NCI-H2171 (cell line): ENCODE data around the gene FAM20A.

ENCODE experiments used
- DNase-seq: peaks from one replicate; lab custom pipeline; 2025; lab: John Stamatoyannopoulos, UW

FAM20A gene

DNA sequence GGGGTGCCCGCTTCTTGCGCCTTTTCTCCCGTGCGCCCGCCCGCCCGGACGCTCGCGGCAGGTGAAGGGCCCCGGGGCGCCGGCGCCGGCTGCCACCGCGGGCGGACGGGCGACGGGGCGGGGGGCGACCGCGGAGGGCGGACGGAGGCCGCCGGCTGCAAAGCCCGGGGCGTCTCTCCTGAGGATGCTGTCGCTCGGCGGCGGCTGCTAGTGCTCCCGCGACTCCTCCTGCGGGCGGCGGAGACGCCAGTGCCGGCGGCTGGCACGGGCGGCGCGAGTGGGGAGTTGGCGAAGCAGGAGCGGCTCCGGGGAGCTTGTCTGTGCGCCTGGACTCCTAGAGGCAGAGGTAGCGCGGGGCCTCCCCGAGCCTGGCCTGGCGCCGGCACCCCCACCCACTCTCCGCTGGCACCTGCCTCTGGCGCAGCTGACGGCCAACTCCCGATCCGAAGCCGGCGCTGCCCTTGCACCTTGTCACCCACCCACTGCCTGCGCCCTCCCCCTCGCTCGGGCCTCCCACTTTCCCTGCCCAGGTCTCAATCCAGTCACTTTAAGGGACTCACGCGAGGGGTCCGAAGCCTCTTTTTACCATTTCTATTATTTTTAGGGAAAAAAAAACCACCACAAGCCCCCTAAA lies at the start of gene FAM20A:
Gene FAM20A, minus strand, starts transcription at position 437 of the 634 bp plus-strand sequence. CDS start 701 bp downstream, outside the sequence.
- peak; percentile 41 for DNase-seq

DNA sequence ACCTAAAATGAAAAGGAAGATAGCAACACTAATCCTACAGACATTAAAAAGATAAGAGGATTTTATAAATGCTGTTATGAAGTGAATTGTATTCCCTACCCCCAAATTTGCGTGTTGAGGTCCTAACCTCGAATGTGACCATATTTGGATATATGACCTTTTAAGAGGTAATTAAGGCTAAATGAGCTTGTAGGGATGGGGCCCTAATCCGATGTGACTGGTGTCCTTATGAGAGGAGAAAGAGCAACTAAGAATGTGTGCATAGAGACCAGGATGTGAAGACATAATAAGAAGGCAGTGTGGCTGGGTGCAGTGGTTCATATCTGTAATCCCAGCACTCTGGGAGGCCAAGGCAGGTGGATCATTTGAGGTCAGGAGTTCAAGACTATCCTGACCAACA lies 48.2 kb upstream of the FAM20A start:
- DNase-seq = no peak

DNA sequence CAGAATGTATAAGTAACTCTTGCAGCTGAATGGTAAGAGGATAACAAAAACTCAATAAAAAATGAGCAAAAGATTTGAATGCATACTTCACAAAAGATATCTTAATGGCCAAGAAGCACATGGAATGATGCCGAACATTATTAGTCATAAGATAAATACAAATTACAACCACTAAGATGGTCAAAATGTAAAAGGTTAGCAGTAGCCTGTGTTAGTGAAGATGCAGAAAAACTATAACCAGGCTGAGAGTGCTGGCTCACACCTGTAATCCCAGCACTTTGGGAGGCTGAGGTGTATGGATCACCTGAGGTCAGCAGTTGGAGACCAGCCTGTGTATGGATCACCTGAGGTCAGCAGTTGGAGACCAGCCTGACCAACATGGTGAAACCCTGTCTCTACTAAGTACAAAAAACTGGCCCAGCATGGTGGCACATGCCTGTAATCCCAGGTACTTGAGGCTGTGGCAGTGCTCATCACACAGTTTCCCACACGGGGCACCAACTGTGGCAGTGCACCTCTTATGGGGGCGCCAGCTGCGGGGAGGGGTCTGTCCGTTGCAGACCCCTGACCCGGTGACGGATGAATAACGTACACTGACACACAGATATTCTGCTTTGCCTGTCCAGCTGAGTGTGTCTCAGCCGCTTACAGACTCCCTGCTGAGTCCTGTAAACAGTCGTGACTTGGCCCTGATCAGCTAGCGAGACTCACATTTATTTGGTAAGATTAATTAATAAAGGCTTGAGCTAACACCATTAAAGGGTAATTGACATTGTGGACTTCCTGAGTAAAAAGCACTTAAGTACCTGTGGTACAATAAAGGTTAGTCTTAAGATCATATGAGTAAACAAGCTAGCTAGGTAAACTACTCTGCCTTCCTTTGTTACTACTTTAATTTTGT lies 45.7 kb upstream of the FAM20A start:
- no peak for DNase-seq

DNA sequence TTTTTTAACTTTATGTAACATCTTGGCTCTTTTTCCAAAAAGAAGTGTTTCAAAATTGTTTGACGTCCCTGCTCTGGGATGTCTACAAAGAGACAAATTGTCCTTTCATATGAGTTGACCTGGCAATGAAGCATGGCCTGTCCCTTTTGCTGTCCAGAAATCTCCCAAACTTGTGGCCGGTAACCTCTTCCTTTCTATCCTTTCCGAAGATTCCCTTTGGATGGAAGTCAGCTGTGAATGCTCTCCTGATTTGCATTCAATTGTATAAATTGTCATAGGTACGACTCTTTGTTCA lies 40.9 kb upstream of the FAM20A start:
- no peak for DNase-seq

DNA sequence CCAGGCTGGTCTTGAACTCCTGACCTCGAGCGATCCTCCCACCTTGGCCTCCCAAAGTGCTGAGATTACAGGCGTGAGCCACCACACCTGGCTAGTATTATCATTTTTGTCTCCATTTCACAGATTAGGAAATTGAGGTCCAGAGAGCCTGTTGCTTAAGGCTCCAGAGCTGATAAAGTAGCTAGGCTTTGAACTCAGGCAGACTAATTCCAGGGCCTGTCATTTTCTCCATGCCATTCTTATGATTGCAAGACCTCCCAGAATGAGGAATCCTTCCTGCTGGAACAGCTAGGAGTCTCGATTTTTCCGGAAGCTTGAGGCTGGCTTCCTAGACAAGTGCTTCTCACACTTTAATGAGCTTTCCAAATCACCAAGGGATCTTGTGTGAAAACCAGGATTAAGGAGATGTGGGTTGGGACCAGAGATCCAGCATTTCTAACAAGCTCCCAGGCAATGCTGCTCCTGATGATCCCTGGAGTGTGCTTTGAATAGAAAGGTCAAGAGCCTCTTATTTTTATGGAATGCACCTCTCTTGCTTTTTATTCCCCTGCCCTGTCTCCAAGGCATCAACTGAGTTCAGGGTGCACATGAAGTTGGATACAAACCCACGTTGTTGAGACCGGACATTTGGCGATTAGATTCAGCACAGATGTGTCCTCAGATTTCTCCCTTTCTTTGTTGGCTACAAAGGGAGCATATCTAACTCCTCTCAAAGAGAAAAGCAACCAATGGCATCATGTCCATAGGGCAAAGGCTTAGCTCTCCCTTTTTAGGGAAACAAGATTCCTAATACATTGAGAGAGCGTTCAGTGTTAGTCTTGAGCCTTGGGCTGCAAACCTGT lies 40.3 kb upstream of the FAM20A start:
- DNase-seq = no peak

DNA sequence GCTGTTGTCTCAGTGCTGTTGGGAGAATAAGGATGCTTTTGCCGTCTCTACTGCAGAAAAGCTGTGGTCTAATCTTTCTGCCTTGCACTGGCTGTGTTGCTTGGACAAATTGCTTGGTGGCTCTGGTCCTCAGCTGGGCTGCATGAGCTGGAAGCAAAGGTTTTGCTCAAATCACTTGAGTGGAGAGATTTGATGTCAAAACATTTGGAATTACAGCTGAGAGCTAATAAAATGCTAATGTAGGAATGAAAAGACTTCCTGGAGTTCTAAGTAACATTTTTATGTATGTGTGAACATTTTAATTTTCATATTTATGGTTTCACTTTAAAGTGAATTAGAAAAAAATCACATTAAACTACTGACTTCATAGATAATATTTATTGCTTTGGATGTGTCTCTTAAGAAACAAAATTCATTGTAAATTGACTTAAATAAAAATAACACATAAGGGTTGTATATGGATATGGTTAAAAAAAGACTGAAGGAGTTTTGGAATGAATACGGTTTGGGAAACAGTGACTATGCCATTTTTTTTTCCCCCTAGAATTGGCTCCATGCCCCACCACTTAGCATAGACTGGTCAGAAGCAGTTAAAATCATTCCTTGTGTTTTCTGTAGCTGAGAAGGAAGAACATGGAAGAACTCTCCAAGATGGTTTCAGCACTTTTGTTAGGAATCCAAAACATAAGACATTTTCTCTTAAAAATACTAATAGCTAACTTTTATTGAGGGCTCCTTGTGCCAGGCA lies 39.2 kb upstream of the FAM20A start:
- DNase-seq = no peak

DNA sequence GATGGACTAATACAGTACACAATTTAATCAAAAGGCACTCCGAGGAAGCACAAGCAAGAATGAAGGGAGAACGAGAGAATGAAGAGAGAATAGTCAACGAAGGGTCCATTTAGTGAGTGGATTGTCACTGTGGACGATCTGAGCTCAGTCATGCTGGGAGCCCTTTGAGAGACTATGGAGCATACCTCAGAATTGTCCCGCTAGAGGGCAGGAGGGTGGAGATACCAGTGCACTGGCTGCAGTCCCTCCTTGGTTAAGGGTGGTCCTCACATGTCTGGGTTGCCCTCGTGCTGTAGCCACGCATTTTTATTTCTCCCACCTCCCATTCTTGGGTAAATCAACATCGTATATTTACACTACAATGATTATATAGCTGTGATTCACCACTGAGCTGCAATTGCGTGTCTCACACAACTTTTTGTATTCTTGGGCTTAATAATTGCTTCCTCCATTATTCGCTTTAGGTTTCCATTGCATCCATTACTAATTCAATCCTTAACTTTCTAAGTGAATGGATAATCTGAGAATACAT lies 33.2 kb upstream of the FAM20A start:
- DNase-seq = no peak

DNA sequence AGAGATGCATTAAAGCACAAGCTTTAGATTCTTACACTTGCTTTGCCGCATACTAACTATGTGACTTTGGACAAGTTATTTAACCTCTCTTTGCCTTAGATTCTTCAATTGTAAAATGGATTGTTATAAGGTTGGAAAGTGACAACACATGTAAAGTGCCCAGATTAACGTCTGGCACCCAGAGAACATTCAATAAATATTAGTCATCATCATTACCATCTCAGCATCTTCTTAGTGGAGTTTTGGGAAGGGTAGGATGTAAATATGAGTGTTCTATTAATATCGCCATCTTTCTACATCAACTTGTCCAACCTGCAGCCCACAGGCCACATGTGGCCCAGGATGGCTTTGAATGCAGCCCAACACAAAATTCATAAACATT lies 27.4 kb upstream of the FAM20A start:
- no peak for DNase-seq

DNA sequence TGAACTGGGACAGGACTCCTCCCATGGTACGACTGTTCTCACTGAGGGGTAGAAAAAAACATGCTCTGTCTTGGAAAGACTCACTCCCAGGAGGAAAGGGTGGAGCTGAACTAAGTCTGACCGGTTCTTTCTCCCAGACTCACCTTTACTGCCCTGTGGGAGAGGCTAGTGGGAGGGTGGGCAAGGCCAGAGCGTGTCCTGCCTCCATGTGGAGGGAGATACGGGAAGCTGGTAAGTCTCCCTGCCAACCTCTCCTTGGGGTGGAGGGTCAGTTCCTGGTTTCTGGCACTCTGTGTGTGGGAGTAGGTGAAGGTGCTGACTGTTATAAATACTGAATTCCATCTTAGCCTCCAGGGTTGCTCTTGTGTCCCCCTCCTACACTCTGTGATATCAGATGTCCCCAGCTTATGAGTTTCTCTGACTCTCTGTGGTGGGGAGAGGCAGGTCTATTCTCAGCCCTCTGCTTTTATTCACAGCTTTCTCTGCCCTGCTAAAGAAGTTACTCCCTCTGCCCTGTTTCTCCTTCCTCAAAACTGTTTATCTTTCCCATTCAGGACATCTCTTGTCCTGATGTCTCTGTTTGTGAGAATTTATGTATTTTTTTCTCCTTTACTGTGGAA lies 26.9 kb upstream of the FAM20A start:
- no peak for DNase-seq

DNA sequence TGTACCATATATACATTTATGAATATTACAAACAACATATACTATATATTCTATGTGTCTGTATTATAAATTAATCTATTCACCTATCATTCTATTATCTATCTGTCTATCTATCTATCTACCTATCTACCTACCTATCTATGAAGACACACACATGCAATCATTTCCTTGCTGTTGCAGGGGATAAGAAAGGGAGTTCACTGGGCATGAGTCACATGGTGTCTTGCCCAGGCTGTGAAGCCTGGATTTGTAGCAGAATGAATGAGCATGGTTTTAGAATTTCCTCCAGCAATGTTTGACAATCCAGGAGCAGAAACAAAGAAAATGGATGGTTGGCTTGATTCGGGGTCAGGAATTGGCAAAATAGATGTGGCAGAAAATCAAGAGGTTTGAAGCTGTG lies 23.2 kb upstream of the FAM20A start:
- DNase-seq = no peak

DNA sequence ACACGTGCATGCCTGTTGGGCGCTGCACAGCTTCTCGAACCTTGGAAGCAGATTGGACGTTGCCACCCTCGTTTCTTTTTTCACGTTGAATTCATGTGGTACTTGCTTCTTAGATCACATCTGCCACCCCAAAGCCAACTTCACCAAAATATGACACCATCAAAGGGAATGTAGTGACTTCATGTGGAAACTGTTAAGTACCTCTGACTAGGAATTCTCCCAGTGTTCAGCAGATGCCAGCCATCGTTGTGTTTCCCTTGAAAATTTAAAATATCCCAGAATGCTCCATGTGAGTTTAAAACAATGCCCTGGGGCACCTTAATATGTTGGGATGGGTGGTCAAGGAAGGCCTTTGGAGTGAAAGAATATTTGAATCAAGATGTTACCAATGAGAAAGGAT lies 22.6 kb upstream of the FAM20A start:
- DNase-seq = no peak

DNA sequence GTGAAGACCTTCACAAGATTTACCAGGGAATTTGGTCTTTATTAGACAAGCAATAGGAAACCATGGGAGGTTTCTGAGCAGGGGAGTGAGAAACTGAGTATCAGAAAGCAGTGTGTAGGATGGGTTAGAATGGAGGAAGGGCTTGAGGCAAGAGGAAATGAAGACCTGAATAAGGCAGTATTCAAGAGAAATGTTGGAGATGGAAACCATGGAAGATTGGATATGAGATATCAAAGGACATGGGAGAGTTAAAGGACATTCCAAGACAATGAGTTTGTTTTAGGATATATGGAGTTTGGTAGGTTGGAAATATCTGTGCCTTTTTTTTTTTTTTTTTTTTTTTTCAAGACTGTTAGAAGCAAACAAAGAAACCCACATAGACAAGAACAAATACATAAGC lies 21.3 kb upstream of the FAM20A start:
- DNase-seq = no peak

DNA sequence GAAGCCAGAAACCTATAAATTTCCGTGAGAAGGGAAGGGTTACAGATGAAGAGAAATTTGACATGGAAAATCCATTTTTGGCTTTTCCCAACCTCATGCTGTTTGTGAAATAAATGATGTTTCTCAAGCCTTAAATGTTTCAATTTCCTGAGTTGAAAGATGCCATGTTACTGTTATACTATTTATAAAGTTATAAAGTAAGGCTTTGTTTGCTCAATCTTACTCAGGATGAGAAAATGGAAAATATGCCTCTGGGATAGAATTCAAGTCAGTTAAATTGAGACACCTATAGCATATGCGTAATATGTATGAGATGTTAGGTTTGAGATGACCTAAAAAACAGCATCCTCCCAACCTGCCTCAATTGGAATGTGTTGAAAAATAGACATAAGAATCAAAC lies 19.9 kb upstream of the FAM20A start:
- no peak for DNase-seq

DNA sequence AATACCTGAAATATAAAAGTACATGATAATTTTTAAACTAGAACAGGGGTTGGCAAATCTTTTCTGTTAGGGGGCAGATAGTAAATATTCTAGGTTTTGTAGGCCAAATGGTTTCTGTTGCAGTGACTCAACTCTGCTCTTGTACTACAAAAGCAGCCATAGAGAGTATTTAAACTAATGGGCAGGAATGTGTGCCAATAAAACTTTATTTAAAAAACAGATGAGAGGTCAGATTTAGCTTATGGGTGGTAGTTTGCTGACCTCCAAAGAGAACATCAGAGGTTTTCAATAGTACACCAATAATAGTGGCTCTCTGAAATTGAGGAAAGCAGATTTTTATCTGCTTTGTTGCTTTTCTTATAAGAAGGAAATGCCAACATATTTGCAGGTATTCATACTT lies 15.2 kb upstream of the FAM20A start:
- no peak for DNase-seq

DNA sequence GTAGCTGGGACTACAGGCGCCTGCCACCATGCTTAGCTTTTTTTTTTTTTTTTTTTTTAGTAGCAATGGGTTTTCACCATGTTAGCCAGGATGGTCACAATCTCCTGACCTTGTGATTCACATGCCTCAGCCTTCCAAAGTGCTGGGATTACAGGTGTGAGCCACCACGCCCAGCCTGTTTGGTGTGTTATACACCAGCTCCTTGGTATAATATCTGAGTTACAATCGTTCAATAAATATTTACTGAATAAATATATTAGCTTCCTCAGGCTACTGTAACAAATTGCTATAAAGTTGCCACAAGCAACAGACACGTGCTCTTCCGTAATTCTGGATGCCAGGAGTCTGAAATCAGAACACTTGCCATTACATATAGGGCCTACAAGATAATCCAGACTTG lies 13.6 kb upstream of the FAM20A start:
- DNase-seq = no peak

DNA sequence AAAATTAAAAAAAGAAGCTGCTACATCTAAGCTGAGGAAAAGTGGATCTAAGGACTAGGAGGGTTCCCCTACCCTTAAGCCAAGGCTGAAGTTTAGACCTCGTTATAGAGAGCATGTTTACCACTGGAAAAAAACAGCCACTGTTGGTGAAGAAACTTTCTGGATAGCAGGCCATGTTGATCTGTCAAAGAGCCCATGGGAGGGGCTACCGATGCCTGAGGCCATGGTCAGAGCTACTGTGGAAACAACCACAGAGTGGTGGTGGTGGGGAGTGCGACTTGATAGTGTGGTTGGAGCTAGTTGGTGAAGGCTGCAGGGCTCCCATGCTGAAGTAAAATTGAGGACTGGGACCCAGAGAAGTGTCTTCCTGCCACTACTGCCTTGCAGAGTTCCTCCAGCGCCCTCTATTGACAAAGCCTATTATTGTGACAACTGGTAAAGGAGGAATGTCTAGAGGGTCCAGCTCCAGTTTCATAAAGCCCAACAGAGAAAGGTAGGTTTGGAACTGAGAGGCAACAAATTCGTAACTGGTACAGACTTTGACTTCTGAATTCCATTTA lies 12.7 kb upstream of the FAM20A start:
- DNase-seq = peak; percentile 29

DNA sequence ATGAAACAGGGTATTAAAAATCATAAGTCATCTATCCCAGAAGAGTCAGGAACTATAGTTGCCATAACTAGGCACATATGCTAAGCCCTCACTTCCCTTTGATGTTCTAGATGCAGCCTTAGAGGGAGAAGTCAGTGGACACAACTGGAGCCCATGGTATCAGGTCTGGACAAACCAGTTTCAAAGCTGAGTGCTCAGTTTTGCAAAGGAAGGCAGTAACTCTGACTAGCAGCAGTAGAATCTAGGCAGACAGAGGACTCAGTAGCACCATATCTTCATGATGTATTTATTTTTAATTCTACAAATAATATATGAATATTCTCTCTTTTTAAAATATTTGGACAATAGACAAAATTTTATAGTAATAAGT lies 11.7 kb upstream of the FAM20A start:
- DNase-seq = no peak

DNA sequence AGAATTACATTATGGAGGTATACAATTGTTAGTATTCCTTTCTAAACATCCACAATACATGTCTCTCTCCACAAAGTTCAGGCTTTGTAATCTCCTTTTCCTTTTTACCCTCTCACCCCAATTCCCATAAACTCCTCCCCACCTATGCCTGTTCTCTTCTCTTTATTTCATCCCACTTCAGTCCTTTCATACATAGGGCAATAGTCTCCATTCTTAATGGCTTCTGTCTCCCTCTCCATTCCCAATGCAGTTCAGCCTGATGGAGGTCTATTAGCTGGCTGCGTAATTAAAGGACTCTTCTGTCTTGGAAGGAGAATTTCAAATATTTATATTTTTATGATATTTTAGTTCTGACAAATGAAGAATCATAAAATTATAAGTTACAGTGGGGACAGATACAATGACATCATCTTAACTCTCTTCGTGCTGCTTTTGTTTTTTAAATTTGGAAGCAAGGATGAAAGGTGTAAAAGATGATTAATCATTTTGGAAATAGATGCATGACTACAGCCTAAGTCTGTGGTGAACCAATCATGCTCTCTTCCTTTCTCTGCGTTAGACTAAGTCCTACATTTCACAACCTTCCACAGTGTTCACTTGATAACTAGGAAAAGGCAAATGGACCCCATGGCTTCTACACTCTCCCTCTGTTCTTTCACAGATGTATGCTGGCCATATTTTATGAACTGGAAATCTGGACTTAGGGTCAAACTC lies 11.2 kb upstream of the FAM20A start:
- no peak for DNase-seq

DNA sequence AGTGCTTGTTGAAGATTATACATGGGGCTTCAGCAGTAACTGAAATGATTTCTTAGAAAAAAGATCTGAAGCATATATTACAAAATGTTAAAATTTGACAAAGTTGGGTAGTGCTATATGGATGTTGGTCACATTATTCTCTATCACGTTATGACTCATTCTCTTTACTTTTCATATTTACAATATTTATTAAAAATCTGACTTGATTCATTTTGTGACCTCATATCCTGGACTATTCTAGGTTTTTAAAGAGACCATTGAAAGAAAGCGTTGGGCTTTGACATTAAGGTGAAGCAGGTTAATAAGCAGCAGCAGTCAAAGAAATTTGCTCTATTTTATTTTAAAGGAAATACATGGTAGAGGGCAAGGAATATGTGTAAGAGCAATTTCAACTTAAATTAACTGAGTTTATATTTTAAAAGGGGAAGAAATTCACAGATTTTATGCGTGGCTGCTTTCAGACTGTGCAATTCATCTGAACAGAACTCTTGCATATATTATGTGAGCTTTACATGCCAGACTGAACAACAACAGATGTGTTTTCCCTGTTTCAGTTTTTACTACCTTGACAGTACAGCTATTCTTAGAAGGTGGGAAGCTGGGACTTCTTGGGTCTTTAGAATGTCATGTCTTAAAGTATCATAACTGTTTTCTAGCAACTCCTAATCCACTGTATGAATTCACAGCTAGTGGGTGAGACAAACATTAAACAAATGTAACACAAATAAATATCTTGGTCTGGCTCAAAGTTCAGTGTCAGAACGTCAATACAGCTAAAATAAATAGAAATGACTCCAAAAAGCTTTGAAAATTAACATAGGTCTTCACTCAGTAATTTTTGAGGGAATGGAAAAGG lies 10.4 kb upstream of the FAM20A start:
- no peak for DNase-seq

DNA sequence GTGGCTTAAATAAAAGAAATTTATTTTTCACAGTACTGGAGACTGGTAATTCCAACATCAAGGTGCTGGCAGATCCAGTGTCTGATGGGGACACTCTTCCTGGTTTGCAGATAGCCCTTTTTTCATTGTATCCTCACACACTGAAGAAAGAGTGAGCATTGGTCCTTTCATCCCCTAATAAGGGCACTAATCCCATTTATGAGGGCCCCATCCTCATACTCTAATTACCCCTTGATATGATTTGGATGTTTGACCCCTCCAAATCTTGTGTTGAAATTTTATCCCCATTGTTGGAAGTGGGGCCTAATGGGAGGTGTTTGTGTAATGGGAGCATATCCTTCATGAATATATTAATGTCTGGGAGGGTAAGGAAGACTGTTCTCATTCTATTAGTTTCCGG lies 9.4 kb upstream of the FAM20A start:
- DNase-seq = no peak
